K562 (cell line): ENCODE data around the gene MYBPHL. TPM values are rescaled to one million over a fixed set of nuclear protein-coding genes. Genes with fewer than 3 reads are reported as not detected.

Experiments
- DNMT1 ChIP-seq: fragments of 450-650 bp; IDR thresholded peaks from 2 replicates; pipeline ENCODE4 v1.6.1; 2016; ENCODE audit warnings: antibody characterized with exemption, mild to moderate bottlenecking
- FOS ChIP-seq: IDR thresholded peaks from 3 replicates; pipeline ENCODE4 v1.6.1; 2011; ENCODE audit not compliant: insufficient read length; ENCODE audit errors: extremely low read depth
- FOXJ2 ChIP-seq: fragments of 200-800 bp; sonication (Bioruptor generic); IDR thresholded peaks from 2 replicates; pipeline ENCODE4 v1.6.1; 2016; ENCODE audit warnings: missing genetic modification characterization, missing compliant biosample characterization
- FOXP1 ChIP-seq: sonication (generic); formaldehyde crosslinking; IDR thresholded peaks from 2 replicates; pipeline ENCODE4 v1.8.0; 2022; ENCODE audit warnings: mild to moderate bottlenecking, missing genetic modification reagents
- HEY1 ChIP-seq: fragments of 250-450 bp; sonication (Bioruptor Pico); IDR thresholded peaks from 2 replicates; pipeline ENCODE4 v1.5.0; 2020; ENCODE audit warnings: mild to moderate bottlenecking, moderate library complexity, borderline replicate concordance
- MEF2D ChIP-seq: conservative IDR thresholded peaks from 2 replicates; pipeline ENCODE4 v1.6.1; 2016; ENCODE audit warnings: low read depth, missing genetic modification characterization, missing compliant biosample characterization
- MTF1 ChIP-seq: fragments of 250-450 bp; sonication (Bioruptor Pico); IDR thresholded peaks from 2 replicates; pipeline ENCODE4 v1.9.0; 2021; ENCODE audit warnings: moderate library complexity, mild to moderate bottlenecking, inconsistent platforms, borderline replicate concordance
- NCOA6 ChIP-seq: fragments of 450-650 bp; IDR thresholded peaks from 2 replicates; pipeline ENCODE4 v1.6.1; 2017; ENCODE audit warnings: mild to moderate bottlenecking
- POLR3A ChIP-seq: IDR thresholded peaks from 2 replicates; pipeline ENCODE4 v1.6.1; 2011; ENCODE audit warnings: borderline replicate concordance, mild to moderate bottlenecking, moderate library complexity; ENCODE audit not compliant: insufficient read length, insufficient read depth; ENCODE audit errors: extremely low read depth
- ZFPM2 ChIP-seq: fragments of 250-450 bp; sonication (Bioruptor Pico); IDR thresholded peaks from 2 replicates; pipeline ENCODE4 v1.5.1; 2022; ENCODE audit warnings: mild to moderate bottlenecking
- ZNF408 ChIP-seq: fragments of 250-450 bp; sonication (Bioruptor Pico); IDR thresholded peaks from 2 replicates; pipeline ENCODE4 v1.4.0; 2020; ENCODE audit warnings: low read depth, mild to moderate bottlenecking, moderate library complexity
- ZNF668 ChIP-seq: fragments of 250-450 bp; sonication (Bioruptor Pico); IDR thresholded peaks from 2 replicates; pipeline ENCODE4 v1.8.0; 2022; ENCODE audit warnings: mild to moderate bottlenecking, inconsistent platforms
- polyA plus RNA-seq, 8 experiments: library from polyadenylated mRNA; depleted of rRNA in 4 of 8; stranded (reverse) in 5 of 8; unstranded in 3 of 8; fragments of >200 nt; fragmentation: Nextera tagmentation in 2 of 8; fragmentation: Illumina TruSeq in 1 of 8; extraction: Ambion mirVana in 2 of 8; extraction: Trizol in 1 of 8; gene quantifications; 2 replicates each; pipeline versions ENCODE4 v1.2.1 to v1.2.3, GENCODE V29; 2011 to 2014; ENCODE audit warnings: inconsistent platforms in 1 of 8, missing spikeins in 1 of 8
- total RNA-seq, 7 experiments: library from RNA; depleted of rRNA in 6 of 7; stranded (reverse); fragments of >200 nt in 6 of 7; fragmentation: Illumina TruSeq in 2 of 7; extraction: Trizol in 2 of 7; gene quantifications; 2 replicates each; pipeline versions ENCODE4 v1.2.1 to v1.2.3, GENCODE V29; 2011 to 2021; ENCODE audit warnings: low replicate concordance in 1 of 7
- TF ChIP-seq, protein P1 (sequence below): sonication (generic); formaldehyde crosslinking; IDR thresholded peaks from 2 replicates; pipeline ENCODE4 v1.8.0; 2023; ENCODE audit warnings: mild to moderate bottlenecking, missing genetic modification reagents
- TF ChIP-seq, protein P2 (sequence below), 2 experiments: IDR thresholded peaks; 2 replicates each; pipeline ENCODE4 v1.6.1; 2011; ENCODE audit warnings: borderline replicate concordance in 1 of 2, control low read depth in 1 of 2, low read depth in 1 of 2, low read length in 1 of 2, mild to moderate bottlenecking in 1 of 2, mixed read lengths in 1 of 2, moderate library complexity in 1 of 2; ENCODE audit not compliant: insufficient read depth in 1 of 2, insufficient read length in 1 of 2, poor library complexity in 1 of 2, severe bottlenecking in 1 of 2; ENCODE audit errors: extremely low read depth in 1 of 2
- TF ChIP-seq, protein P3 (sequence below): fragments of 450-650 bp; IDR thresholded peaks from 2 replicates; pipeline ENCODE4 v1.6.1; 2016; ENCODE audit warnings: borderline replicate concordance
- TF ChIP-seq, protein P4 (sequence below): sonication (generic); formaldehyde crosslinking; IDR thresholded peaks from 2 replicates; pipeline ENCODE4 v1.8.1; 2023; ENCODE audit warnings: mild to moderate bottlenecking, missing genetic modification reagents

Gene MYBPHL
- total and polyA plus RNA-seq, 9 of the 15 experiments (the other 6 are each of a cell fraction or from before 2014, with no cell fraction given) = 0.20 to 1.9 (median 0.33) TPM

DNA sequence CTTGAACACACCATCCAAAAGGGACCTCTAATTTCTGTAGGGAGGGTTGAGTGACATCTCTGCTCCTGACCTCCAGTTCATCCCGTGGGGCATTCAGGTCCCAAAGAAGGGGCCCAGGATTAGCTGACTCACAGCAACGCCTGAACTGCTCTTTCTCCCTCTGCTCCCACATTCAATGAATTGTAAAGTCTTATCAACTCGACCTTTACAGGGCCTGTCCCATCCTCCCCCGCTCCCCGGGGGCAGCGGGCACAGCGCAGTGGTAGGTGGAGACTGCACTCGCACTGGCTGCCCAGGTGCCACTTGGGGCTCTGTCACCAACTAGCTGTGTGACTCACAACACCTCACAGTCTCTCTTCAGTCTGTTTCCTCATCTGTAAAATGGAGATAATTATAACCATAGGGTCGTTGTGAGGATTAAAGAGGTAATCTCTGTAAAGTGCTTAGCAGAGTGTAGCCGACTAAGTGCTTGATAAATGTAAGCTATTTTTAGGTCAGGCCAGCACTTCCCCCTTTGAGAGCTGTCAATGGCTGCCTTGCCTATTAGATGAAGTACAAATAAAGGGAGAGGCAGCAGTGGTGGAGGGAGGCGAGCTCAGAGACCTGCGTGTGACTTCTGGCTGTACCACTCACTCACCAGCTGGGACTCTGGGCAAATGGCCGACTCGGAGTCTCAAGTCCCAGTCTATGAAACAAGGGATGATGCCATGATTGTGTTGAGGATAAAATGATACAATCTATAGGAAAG is 637 bp upstream of the MYBPHL start (continued):
- TF ChIP-seq, protein P1, sequence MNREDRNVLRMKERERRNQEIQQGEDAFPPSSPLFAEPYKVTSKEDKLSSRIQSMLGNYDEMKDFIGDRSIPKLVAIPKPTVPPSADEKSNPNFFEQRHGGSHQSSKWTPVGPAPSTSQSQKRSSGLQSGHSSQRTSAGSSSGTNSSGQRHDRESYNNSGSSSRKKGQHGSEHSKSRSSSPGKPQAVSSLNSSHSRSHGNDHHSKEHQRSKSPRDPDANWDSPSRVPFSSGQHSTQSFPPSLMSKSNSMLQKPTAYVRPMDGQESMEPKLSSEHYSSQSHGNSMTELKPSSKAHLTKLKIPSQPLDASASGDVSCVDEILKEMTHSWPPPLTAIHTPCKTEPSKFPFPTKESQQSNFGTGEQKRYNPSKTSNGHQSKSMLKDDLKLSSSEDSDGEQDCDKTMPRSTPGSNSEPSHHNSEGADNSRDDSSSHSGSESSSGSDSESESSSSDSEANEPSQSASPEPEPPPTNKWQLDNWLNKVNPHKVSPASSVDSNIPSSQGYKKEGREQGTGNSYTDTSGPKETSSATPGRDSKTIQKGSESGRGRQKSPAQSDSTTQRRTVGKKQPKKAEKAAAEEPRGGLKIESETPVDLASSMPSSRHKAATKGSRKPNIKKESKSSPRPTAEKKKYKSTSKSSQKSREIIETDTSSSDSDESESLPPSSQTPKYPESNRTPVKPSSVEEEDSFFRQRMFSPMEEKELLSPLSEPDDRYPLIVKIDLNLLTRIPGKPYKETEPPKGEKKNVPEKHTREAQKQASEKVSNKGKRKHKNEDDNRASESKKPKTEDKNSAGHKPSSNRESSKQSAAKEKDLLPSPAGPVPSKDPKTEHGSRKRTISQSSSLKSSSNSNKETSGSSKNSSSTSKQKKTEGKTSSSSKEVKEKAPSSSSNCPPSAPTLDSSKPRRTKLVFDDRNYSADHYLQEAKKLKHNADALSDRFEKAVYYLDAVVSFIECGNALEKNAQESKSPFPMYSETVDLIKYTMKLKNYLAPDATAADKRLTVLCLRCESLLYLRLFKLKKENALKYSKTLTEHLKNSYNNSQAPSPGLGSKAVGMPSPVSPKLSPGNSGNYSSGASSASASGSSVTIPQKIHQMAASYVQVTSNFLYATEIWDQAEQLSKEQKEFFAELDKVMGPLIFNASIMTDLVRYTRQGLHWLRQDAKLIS = 0 out of 2 replicates have a peak, but pooled peaks have one; percentile 56
- TF ChIP-seq ZNF408 (no peak), MTF1 (CRISPR knock-in tag) (no peak), FOXP1 (CRISPR knock-in tag) (no peak; the same call in 1 of the 2 replicates), ZNF668 (no peak), NCOA6 (no peak), ZFPM2 (CRISPR knock-in tag) (no peak), MEF2D (peak; percentile 99), DNMT1 (no peak), FOXJ2 (tag) (no peak), HEY1 (CRISPR knock-in tag) (no peak), POLR3A (no peak), FOS (no peak)
- TF ChIP-seq, protein P2, sequence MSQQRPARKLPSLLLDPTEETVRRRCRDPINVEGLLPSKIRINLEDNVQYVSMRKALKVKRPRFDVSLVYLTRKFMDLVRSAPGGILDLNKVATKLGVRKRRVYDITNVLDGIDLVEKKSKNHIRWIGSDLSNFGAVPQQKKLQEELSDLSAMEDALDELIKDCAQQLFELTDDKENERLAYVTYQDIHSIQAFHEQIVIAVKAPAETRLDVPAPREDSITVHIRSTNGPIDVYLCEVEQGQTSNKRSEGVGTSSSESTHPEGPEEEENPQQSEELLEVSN (IDR thresholded peaks at IDR 0.05; ENCODE audit: borderline replicate concordance in 1 of 2, extremely low read depth in 1 of 2, insufficient read depth in 1 of 2, insufficient read length in 1 of 2, low read depth in 1 of 2, low read length in 1 of 2, poor library complexity in 1 of 2, severe bottlenecking in 1 of 2) = no peak
- TF ChIP-seq, protein P3, sequence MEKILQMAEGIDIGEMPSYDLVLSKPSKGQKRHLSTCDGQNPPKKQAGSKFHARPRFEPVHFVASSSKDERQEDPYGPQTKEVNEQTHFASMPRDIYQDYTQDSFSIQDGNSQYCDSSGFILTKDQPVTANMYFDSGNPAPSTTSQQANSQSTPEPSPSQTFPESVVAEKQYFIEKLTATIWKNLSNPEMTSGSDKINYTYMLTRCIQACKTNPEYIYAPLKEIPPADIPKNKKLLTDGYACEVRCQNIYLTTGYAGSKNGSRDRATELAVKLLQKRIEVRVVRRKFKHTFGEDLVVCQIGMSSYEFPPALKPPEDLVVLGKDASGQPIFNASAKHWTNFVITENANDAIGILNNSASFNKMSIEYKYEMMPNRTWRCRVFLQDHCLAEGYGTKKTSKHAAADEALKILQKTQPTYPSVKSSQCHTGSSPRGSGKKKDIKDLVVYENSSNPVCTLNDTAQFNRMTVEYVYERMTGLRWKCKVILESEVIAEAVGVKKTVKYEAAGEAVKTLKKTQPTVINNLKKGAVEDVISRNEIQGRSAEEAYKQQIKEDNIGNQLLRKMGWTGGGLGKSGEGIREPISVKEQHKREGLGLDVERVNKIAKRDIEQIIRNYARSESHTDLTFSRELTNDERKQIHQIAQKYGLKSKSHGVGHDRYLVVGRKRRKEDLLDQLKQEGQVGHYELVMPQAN = no peak
- TF ChIP-seq, protein P4, sequence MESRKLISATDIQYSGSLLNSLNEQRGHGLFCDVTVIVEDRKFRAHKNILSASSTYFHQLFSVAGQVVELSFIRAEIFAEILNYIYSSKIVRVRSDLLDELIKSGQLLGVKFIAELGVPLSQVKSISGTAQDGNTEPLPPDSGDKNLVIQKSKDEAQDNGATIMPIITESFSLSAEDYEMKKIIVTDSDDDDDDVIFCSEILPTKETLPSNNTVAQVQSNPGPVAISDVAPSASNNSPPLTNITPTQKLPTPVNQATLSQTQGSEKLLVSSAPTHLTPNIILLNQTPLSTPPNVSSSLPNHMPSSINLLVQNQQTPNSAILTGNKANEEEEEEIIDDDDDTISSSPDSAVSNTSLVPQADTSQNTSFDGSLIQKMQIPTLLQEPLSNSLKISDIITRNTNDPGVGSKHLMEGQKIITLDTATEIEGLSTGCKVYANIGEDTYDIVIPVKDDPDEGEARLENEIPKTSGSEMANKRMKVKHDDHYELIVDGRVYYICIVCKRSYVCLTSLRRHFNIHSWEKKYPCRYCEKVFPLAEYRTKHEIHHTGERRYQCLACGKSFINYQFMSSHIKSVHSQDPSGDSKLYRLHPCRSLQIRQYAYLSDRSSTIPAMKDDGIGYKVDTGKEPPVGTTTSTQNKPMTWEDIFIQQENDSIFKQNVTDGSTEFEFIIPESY = 0 out of 2 replicates have a peak, but pooled peaks have one; percentile 27
